Type B pancreatic cell (in vitro differentiated cells): ENCODE data around the gene CPN2. TPM values are rescaled to one million over a fixed set of nuclear protein-coding genes. Genes with fewer than 3 reads are reported as not detected.

Source experiments
- DNase-seq: peaks from one replicate; pipeline ENCODE4 v3.0.0; 2021; ENCODE audit warnings: mixed read lengths; ENCODE audit not compliant: unreplicated experiment; ENCODE audit errors: extremely low spot score
- H3K27ac Mint-ChIP-seq: 2 replicates; pipeline ENCODE4 v1.8.0; 2021; ENCODE audit warnings: mild to moderate bottlenecking, mixed read lengths
- H3K27me3 Mint-ChIP-seq: 2 replicates; pipeline ENCODE4 v1.8.0; 2021; ENCODE audit warnings: mixed read lengths
- H3K36me3 Mint-ChIP-seq: 2 replicates; pipeline ENCODE4 v1.8.0; 2021; ENCODE audit warnings: mixed read lengths
- H3K4me1 Mint-ChIP-seq: one replicate; pipeline ENCODE4 v1.8.0; 2021; ENCODE audit warnings: mixed read lengths; ENCODE audit not compliant: unreplicated experiment
- H3K4me3 Mint-ChIP-seq: 2 replicates; pipeline ENCODE4 v1.8.0; 2021; ENCODE audit warnings: mild to moderate bottlenecking, mixed read lengths
- H3K9me3 Mint-ChIP-seq: 2 replicates; pipeline ENCODE4 v1.8.0; 2021; ENCODE audit warnings: mixed read lengths
- CTCF ChIP-seq: fragments of 200-600 bp; sonication (generic); conservative IDR thresholded peaks from 2 replicates; pipeline ENCODE4 v1.5.0; 2021; ENCODE audit warnings: antibody characterized with exemption, mild to moderate bottlenecking
- total RNA-seq: library from RNA; stranded (reverse); gene quantifications from 2 replicates; pipeline ENCODE4 v1.2.1, GENCODE V29; 2021; ENCODE audit warnings: low replicate concordance

Gene CPN2
- total RNA-seq, 1 donor from 2014 or later: not detected

GRCh38 chr3:194294199-194294894 is 56.8 kb downstream of the CPN2 start:
- peaks cover 5% of the 10 kb centered on the region for H3K9me3 Mint-ChIP-seq
- peaks cover 13% of the 10 kb centered on the region for H3K36me3 Mint-ChIP-seq
- no peak for TF ChIP-seq CTCF
- peaks cover 25% of the 10 kb centered on the region for H3K4me1 Mint-ChIP-seq
- peak overlapping the region; percentile 25 for H3K4me3 Mint-ChIP-seq
- H3K27me3 Mint-ChIP-seq: peaks cover 8% of the 10 kb centered on the region
- peak overlapping the region; percentile 9 for H3K27ac Mint-ChIP-seq
- no peak for DNase-seq

GRCh38 chr3:194293546-194294198 is 57.5 kb downstream of the CPN2 start:
- Mint-ChIP-seq H3K36me3 (peaks cover 13% of the 10 kb centered on the region), H3K9me3 (peaks cover 5% of the 10 kb centered on the region), H3K4me1 (peaks cover 22% of the 10 kb centered on the region), H3K27me3 (peaks cover 8% of the 10 kb centered on the region), H3K27ac (no peak overlapping the region), H3K4me3 (no peak overlapping the region)
- no peak for TF ChIP-seq CTCF
- no peak for DNase-seq

GRCh38 chr3:194292331-194292730 is 58.8 kb downstream of the CPN2 start:
- no peak for TF ChIP-seq CTCF
- Mint-ChIP-seq H3K27me3 (peaks cover 8% of the 10 kb centered on the region), H3K27ac (peak overlapping the region; percentile 64), H3K4me3 (peak overlapping the region; percentile 32), H3K9me3 (peaks cover 5% of the 10 kb centered on the region), H3K36me3 (peaks cover 13% of the 10 kb centered on the region), H3K4me1 (peaks cover 26% of the 10 kb centered on the region)
- no peak for DNase-seq

Other genes with a start within 250 kb of the CPN2 start
- 100 and 180 TPM in 2 replicates for gene HES1, start 215.2 kb downstream of the CPN2 start, total RNA-seq
- gene LRRC15, start 18.4 kb upstream of the CPN2 start, total RNA-seq: 0.05 and 0.07 TPM in 2 replicates
- gene GP5, start 47.9 kb upstream of the CPN2 start, total RNA-seq: 0.10 TPM in 1 of 2 replicates, not detected in the other
- gene ATP13A3, start 135.7 kb upstream of the CPN2 start, total RNA-seq: 73.8 and 80.3 TPM in 2 replicates